GM21447 (cell line): ENCODE results near the gene CTRB2.
"Not testable (repeated sequence)": the region's sequence is repeated elsewhere in the genome, so short reads cannot be mapped to it uniquely, and the experiment has no call there.

ENCODE experiments used
- ATAC-seq: cut with Tn5 transposase; IDR thresholded peaks from one replicate; pipeline ENCODE4 v1.9.1; 2021; ENCODE audit not compliant: unreplicated experiment

Gene CTRB2

DNA sequence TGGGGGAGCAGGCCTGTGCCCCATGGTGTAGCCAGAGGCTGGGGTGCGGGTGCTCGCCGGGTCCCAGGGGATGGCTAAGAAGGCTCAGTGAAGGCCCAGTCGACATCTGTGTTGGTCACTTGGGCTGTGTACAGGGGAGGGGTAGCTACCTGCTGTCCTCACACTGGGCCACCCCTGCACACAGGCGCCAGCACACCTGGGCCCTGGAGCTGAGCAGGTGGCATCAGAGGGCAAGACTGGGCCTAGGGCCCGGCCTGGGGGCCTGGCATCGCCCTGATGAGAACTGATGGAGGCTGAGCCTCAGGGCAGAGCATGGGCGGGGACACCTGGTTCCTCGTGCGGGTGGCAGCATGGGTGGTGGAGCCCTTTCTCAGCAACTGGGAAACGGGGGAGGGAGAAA is 870 bp upstream of the CTRB2 start:
- no peak for ATAC-seq

DNA sequence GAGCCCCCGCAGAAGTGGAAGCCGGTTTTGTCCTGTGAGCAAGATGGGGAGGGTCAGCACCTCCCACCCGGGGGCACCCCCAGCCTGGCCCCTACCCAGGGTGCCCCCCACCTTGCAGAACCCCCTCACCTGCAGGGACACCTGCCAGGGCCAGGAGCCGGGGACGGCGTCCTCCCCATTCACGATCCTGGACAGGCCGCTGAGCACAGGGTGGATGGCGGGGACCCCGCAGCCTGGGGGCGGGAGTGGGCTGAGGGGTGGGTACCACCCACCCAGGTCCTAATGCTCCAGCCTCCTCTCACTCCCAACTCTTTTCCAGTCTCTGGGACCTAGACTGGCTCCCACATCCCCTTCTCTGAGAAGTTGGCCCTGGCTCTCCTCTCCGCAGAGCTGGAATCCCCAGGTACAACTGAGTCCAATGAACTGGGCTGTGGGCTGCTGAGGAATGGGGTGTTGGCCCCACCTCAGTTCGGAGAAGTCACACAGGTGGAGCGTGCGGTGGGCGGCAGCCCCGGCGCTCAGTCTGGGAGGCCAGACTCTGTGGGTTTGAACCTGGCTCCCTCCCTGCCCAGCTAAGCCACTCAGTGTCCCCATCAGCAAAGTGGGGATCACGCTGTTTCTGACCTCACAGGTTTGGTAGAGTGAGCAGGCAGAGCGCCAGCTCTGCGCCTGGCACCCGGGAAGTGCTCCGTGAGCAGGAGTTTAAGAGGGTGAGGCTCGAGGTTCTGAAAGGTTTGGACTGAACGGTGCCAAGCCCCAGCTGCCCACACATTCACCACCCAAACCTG is 806 bp downstream of the CTRB2 start:
- ATAC-seq = not testable (repeated sequence)

GRCh38 chr16:75205438-75205837 is 1.5 kb downstream of the CTRB2 start:
- not testable (repeated sequence) for ATAC-seq

DNA sequence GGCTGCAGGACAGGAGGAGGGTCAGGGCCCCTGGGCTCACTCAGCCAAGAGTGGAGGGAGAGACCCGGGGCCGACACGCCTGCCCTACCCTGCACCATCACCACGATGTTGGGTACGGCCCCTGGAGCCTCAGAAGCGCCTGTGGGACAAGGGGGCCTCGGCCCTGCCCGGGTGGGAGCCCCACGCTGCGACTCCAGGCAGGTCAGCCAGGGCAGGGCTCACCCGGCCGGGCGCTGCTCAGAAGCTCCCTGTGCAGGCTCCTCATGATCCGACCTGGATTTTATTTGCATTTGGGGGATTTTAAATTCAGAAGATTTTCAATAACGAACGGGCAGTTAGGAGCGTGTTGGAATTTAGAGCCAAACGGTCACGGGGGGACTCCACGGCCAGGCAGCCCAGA is 2.1 kb downstream of the CTRB2 start:
- ATAC-seq = not testable (repeated sequence)

GRCh38 chr16:75204410-75204758 is 2.6 kb downstream of the CTRB2 start:
- ATAC-seq = no peak

DNA sequence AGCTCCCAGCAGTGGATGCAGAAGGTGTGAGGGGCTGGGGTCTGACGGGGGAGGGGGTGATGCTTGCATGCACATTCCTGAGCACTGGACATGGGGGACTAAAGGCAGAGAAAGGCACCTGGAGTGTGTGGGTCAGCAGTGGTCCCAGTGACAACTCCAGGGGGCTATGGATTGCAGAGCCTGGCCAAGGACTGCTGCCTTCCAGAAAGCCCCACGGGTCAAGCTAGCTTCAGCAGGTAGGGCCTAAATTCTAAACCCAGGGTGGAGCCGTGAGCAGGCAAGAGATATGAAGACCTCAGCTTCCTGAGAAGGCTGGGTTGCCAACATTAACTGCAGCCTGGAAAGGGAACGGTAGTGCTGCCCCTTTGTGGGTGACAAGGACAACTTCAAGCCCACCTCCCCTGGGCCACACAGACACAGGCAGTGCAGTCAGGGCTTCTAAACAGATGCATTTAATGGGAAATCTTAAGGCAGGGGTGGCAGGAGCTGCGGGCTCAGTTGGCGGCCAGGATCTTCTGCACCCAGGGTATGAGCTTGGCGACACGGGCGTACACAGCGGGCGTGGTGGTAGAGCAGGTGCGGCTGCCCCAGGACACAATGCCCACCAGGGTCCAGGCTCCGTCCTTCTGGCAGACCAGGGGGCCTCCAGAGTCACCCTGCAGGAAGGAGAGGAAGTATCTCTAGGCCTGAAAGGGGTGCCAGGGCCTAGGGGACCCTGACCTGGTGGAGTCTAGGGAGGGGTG is 3.1 kb downstream of the CTRB2 start:
- ATAC-seq = no peak

- ATAC-seq = no peak
These were observed 3.9 kb downstream of the CTRB2 start for GRCh38 chr16:75203096-75203495.

GRCh38 chr16:75202069-75202590 is 4.8 kb downstream of the CTRB2 start:
- ATAC-seq = no peak

DNA sequence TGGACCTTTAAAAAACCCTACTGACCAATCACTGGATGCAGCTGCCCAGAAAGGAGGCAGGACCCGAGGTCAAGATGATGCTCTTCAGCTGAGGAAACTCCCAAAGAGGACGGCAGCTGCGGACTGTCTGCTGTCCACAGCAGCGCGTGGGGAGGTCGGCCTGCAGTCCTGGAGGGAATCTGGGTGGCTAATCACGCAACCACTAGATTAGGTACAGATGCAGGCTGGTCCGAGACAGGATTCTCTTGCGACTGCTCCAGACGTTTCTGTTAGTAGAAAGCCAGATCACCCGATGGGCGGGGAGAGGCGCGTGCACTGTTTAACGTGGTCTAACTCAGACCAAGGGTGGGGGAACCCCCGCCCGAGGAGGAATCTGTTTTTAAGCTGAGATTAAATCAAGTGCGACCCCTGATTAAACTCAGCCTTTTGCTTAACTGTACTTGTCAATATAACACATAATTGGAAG is 8.8 kb downstream of the CTRB2 start:
- no peak for ATAC-seq

GRCh38 chr16:75197522-75198134 is 9.3 kb downstream of the CTRB2 start:
- ATAC-seq = no peak

- ATAC-seq = no peak
These were observed 10.1 kb downstream of the CTRB2 start for GRCh38 chr16:75196836-75197235.

DNA sequence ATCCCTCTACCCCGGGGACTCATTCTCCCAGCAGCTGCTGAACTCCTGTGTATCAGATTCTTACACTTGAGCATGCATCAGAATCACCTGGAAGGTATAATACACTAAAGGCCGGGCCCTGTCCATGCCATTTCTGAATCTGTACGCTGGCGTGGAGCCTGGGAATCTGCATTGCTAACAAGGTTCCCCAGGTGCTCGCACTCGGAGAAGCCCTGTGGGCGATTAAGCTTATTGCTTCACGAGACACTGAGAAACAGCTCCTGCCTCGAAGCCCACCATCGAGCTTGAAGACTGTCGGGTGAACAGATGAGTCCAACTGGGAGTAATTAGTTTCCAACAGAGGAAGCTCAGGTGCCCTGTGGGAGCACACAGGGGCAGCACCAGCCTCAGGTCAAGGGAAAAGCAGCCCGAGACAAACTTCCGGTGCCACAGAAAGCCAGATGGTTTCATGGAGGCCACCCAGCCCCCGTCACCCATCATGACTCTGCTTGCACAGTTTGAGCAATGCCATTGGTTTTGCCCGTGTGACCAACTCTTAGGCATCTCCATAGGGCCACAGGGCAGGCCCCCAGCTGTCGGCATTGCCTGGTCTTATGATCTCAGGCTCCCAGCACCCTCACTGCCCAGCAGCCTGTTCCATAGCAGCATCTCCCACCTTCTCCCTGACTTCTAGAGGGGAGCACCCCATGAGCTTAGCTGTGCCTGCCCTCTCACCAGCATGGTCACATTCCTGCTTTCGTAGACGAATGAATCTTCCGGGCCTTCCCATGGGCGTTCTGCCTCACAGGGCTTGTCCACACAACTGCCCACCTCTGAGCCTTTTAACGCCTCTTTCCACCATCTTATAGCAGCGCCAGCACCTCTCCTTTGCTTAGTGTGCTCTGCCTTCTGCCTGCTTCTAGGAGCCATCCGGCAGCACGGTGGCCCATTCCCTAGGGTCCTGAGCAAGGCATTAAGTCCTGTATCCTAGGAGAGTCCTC is 10.9 kb downstream of the CTRB2 start:
- no peak for ATAC-seq

DNA sequence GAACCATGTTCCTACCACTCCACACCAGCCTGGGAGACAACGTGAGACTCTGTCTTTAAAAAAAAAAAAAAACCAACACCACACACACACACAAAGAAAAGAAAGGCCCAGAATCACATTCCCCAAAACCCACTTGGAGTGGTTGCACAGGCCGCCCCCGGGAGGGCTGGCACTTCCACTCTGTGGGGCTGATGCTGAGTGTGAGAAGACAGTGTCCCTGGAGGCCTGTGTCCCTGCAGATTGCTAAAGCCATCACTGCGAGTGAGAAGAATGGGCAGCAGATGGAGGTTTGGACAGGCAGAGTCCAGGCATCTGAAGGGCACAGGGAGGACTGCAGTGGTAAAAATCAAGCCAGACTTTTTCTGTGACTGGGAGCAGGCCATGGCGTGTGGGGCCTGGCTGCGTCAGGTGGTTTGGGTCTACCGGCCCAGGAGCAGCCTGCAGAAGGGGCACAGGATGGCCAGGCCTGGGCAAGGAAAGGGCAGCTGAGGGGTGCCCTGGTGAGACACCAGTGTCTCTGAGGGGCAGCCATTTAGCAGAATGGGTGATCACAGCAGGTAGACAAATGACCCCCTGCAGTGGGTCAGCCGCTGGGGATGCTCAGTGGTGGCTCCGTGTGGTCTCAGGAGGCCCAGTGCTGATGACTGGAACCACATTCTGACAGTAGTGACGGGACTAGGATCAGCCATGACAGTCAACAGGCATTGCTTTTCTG is 13.1 kb downstream of the CTRB2 start:
- ATAC-seq = no peak

DNA sequence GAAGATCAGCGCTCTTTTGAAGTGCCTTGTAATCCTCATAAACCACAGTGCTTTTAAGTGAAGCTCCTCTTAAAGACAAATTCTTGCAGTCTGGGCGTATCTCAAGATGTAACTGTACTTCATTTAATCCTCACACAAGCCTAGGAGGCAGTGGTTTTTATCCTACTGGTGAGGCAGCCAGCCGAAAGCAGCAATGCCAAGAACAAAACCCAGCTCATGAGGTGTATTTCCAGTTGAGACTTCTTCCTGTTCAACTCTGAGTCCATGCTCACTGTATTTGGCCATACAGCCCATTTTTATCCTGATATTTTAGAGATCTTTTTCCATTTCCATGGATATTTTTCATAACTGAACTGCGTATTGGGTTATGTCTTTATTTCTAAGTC is 13.7 kb downstream of the CTRB2 start:
- no peak for ATAC-seq

DNA sequence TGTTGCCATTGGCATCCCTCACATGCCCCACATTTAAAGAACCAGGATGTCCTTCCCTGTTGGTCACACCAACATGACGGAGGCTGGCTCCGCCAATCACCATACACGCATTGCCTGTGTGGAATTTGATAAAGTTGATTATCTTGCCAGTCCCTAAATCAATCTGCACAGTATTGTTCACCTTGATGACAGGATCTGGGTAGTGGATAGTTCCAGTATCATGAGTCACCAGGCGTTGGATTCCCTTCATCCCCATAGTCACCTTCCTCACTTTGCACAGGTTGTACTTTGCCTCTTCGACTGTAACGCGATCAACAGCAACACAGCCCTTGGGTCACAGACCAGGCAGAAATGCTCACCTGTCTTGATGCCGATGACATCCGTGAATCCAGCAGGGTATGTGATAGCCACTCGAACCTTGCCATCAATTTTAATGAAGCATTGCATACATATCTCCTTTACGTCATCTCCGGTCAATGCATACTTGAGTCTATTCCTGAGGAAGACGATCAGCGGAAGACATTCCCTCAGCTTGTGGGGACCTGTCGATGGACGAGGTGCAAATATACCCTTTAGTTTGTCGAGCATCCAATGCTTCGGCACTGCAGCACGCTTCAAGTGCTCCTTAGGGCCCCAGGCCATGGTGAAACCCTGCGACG is 14.2 kb downstream of the CTRB2 start:
- no peak for ATAC-seq

GRCh38 chr16:75189638-75190245 is 17.2 kb downstream of the CTRB2 start:
- ATAC-seq = no peak

GRCh38 chr16:75188832-75189477 is 18.0 kb downstream of the CTRB2 start:
- no peak for ATAC-seq

DNA sequence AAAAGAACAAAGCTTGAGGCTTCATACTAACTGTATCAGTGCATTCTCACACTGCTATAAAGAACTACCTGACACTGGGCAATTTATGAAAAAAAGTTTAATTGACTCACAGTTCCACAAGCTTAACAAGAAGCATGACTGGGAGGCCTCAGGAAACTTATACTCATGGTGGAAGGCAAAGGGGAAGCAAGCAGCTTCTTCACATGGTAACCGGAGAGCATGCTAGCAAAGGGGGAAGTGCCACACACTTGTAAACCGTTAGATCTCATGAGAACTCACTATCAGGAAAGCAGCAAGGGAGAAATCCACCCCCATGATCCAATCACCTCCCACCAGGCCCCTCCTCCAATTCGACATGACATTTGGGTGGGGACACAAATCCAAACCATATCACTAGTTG is 25.3 kb downstream of the CTRB2 start:
- ATAC-seq = no peak

GRCh38 chr16:75179208-75179607 is 27.8 kb downstream of the CTRB2 start:
- no peak for ATAC-seq
